Mucosa of descending colon (tissue), 3 donors: Measurements from ENCODE around the gene GPR78. TPM values are rescaled to one million over a fixed set of nuclear protein-coding genes. Genes with fewer than 3 reads are reported as not detected.

Experiments used
- ATAC-seq: fragments of 200-7000 bp; cut with Tn5 transposase; one replicate; pipeline ENCODE4 v1.9.1; 2020; ENCODE audit warnings: mild to moderate bottlenecking, moderate library complexity
- DNase-seq, 3 donors: peaks; one replicate each; pipeline ENCODE4 v3.0.0-alpha.2; 2020
- H3K36me3 ChIP-seq: fragments of 200-600 bp; one replicate; pipeline ENCODE4 v1.8.0; 2021; ENCODE audit warnings: low read depth, mild to moderate bottlenecking
- H3K4me1 ChIP-seq: fragments of 200-600 bp; one replicate; pipeline ENCODE4 v1.8.0; 2021; ENCODE audit warnings: low read depth, mild to moderate bottlenecking
- H3K4me3 ChIP-seq: fragments of 200-600 bp; one replicate; pipeline ENCODE4 v1.8.0; 2021; ENCODE audit warnings: mild to moderate bottlenecking
- H3K9me3 ChIP-seq: fragments of 200-600 bp; one replicate; pipeline ENCODE4 v1.8.0; 2021; ENCODE audit warnings: mild to moderate bottlenecking
- CTCF ChIP-seq: fragments of 200-600 bp; IDR thresholded peaks from one replicate; pipeline ENCODE4 v1.8.0; 2022; ENCODE audit warnings: antibody characterized with exemption, mild to moderate bottlenecking
- intact Hi-C, 2 donors: fragments of 100-400 bp; cut with DNase I in 1 of 2; cut with micrococcal nuclease in 1 of 2; formaldehyde crosslinking; loops; one replicate each; pipeline versions ENCODE4 v1.11.0 to v1.11.1; 2022; cut with DNase I, micrococcal nuclease
- total RNA-seq, 3 donors: library from RNA; stranded (reverse); fragmentation: NEBNext Ultra II Directional in 2 of 3; extraction: Animal tissue kit (Norgen Biotek cat#: 25700) in 2 of 3; gene quantifications; one replicate each; pipeline versions ENCODE4 v1.2.1 to v1.2.4, GENCODE V29; 2021 to 2023
- donor health status: DM: no; HTN: no; CAD: no; lungs with moderate emphysema.
- donor health status: DM: no; HTN: no; CAD: no.
- donor health status: DM: no; HTN: yes; CAD: no.

The GPR78 gene
- total RNA-seq, 3 donors from 2014 or later, result 0.19 TPM; not detected in 2

GRCh38 chr4:8577046-8577445 is 3.1 kb upstream of the GPR78 start:
- Histone ChIP-seq H3K36me3 (no peaks in the 10 kb centered on the region), H3K4me1 (no peaks in the 10 kb centered on the region), H3K4me3 (no peak overlapping the region), H3K9me3 (no peaks in the 10 kb centered on the region)
- no peak for TF ChIP-seq CTCF
- intact Hi-C loops, result no loop called here
- ATAC-seq (no peak), DNase-seq (no peak)

- intact Hi-C loops, result no loop called here
- no peaks in the 10 kb centered on the region for H3K36me3 ChIP-seq
- H3K4me1 ChIP-seq, result no peaks in the 10 kb centered on the region
- no peak for ATAC-seq
- H3K4me3 ChIP-seq, result no peak overlapping the region
- H3K9me3 ChIP-seq, result no peaks in the 10 kb centered on the region
- DNase-seq, result no peak
- no peak for TF ChIP-seq CTCF
Measured at GRCh38 chr4:8577972-8578371, 2.2 kb upstream of the GPR78 start.

GRCh38 chr4:8578717-8579116 is 1.5 kb upstream of the GPR78 start:
- no peak for TF ChIP-seq CTCF
- Histone ChIP-seq H3K4me3 (no peak overlapping the region), H3K9me3 (no peaks in the 10 kb centered on the region), H3K36me3 (no peaks in the 10 kb centered on the region), H3K4me1 (no peaks in the 10 kb centered on the region)
- ATAC-seq (no peak), DNase-seq (no peak)
- intact Hi-C loops, result no loop called here

GRCh38 chr4:8579526-8580320 is 469 bp upstream of the GPR78 start:
- no peaks in the 10 kb centered on the region for H3K36me3 ChIP-seq
- no peak overlapping the region for H3K4me3 ChIP-seq
- no peaks in the 10 kb centered on the region for H3K9me3 ChIP-seq
- no peak for TF ChIP-seq CTCF
- intact Hi-C loops, result no loop called here
- ATAC-seq (no peak), DNase-seq (no peak)
- no peaks in the 10 kb centered on the region for H3K4me1 ChIP-seq

GRCh38 chr4:8581094-8581861 is 1.1 kb downstream of the GPR78 start:
- DNase-seq (peak in 1 of 3 donors; percentile 41), ATAC-seq (no peak)
- Histone ChIP-seq H3K36me3 (no peaks in the 10 kb centered on the region), H3K4me3 (no peak overlapping the region), H3K4me1 (no peaks in the 10 kb centered on the region), H3K9me3 (no peaks in the 10 kb centered on the region)
- TF ChIP-seq CTCF, result no peak
- intact Hi-C loops, result no loop called here
